Left ventricle myocardium inferior (tissue), 1 donor: ENCODE results near the gene ST7. TPM values are rescaled to one million over a fixed set of nuclear protein-coding genes. Genes with fewer than 3 reads are reported as not detected.

Experiments
- DNase-seq: peaks from one replicate; pipeline ENCODE4 v3.0.0-alpha.2; 2020
- H3K27ac ChIP-seq: fragments of 200-600 bp; replicated peaks from 2 replicates; pipeline ENCODE4 v1.8.0; 2021
- H3K27me3 ChIP-seq: fragments of 200-600 bp; 2 replicates; pipeline ENCODE4 v1.8.0; 2021; ENCODE audit warnings: low read depth
- H3K36me3 ChIP-seq: fragments of 200-600 bp; 2 replicates; pipeline ENCODE4 v1.8.0; 2021
- H3K4me1 ChIP-seq: fragments of 200-600 bp; 2 replicates; pipeline ENCODE4 v1.8.0; 2021
- H3K4me3 ChIP-seq: fragments of 200-600 bp; 2 replicates; pipeline ENCODE4 v1.8.0; 2021; ENCODE audit warnings: mild to moderate bottlenecking, moderate library complexity
- H3K9me3 ChIP-seq: fragments of 200-600 bp; replicated peaks from 2 replicates; pipeline ENCODE4 v1.8.0; 2021
- CTCF ChIP-seq: fragments of 200-600 bp; IDR thresholded peaks from 2 replicates; pipeline ENCODE4 v1.8.0; 2021; ENCODE audit warnings: antibody characterized with exemption, mild to moderate bottlenecking, borderline replicate concordance
- intact Hi-C: fragments of 100-400 bp; cut with micrococcal nuclease; formaldehyde crosslinking; loops from one replicate; pipeline ENCODE4 v1.11.0; 2022
- total RNA-seq: library from RNA; stranded (reverse); fragmentation: NEBNext Ultra II Directional; extraction: Animal tissue kit (Norgen Biotek cat#: 25700); gene quantifications from one replicate; pipeline ENCODE4 v1.2.1, GENCODE V29; 2021
- donor health status: DM: no; HTN: yes; CAD: no; lungs with severe emphysema.

Gene ST7
- total RNA-seq, 1 donor from 2014 or later, result 28.5 TPM

- peak; percentile 24 for DNase-seq
- H3K36me3 ChIP-seq, result peaks cover 29% of the 10 kb centered on the region
- H3K27ac ChIP-seq, result no peak overlapping the region
- H3K27me3 ChIP-seq, result no peaks in the 10 kb centered on the region
- no peaks in the 10 kb centered on the region for H3K9me3 ChIP-seq
- no peak overlapping the region for H3K4me3 ChIP-seq
- intact Hi-C loops, result no loop called here
- H3K4me1 ChIP-seq, result no peaks in the 10 kb centered on the region
- peak; percentile 87 for TF ChIP-seq CTCF
Measured at GRCh38 chr7:117212969-117213877, 259.9 kb downstream of the ST7 start.

- no peak for TF ChIP-seq CTCF
- no peaks in the 10 kb centered on the region for H3K4me1 ChIP-seq
- H3K4me3 ChIP-seq, result no peak overlapping the region
- no peak for DNase-seq
- H3K9me3 ChIP-seq, result no peaks in the 10 kb centered on the region
- H3K36me3 ChIP-seq, result peaks cover 30% of the 10 kb centered on the region
- H3K27ac ChIP-seq, result no peak overlapping the region
- H3K27me3 ChIP-seq, result no peaks in the 10 kb centered on the region
- intact Hi-C loops, result no loop called here
Measured at GRCh38 chr7:117216010-117216409, 262.7 kb downstream of the ST7 start.

- H3K27me3 ChIP-seq, result no peaks in the 10 kb centered on the region
- intact Hi-C loops, result no loop called here
Measured at GRCh38 chr7:117216436-117217069, 263.3 kb downstream of the ST7 start.

GRCh38 chr7:117217106-117218035 lies 264.1 kb downstream of the ST7 start:
- Histone ChIP-seq H3K9me3 (no peaks in the 10 kb centered on the region), H3K36me3 (peaks cover 37% of the 10 kb centered on the region), H3K4me3 (no peak overlapping the region), H3K4me1 (no peaks in the 10 kb centered on the region), H3K27ac (no peak overlapping the region), H3K27me3 (no peaks in the 10 kb centered on the region)
- no peak for TF ChIP-seq CTCF
- intact Hi-C loops, result no loop called here
- DNase-seq, result no peak

More at GRCh38 chr7:117216436-117217069, 263.3 kb downstream of the ST7 start:
- Histone ChIP-seq H3K9me3 (no peaks in the 10 kb centered on the region), H3K27ac (no peak overlapping the region), H3K4me3 (no peak overlapping the region), H3K36me3 (peaks cover 30% of the 10 kb centered on the region), H3K4me1 (no peaks in the 10 kb centered on the region)
- no peak for TF ChIP-seq CTCF
- no peak for DNase-seq

- H3K9me3 ChIP-seq, result no peaks in the 10 kb centered on the region
- no peak for TF ChIP-seq CTCF
- intact Hi-C loops, result no loop called here
- no peaks in the 10 kb centered on the region for H3K27me3 ChIP-seq
- H3K4me1 ChIP-seq, result no peaks in the 10 kb centered on the region
- H3K36me3 ChIP-seq, result peaks cover 50% of the 10 kb centered on the region
- H3K27ac ChIP-seq, result no peak overlapping the region
- no peak for DNase-seq
- H3K4me3 ChIP-seq, result no peak overlapping the region
Measured at GRCh38 chr7:117218700-117219099, 265.4 kb downstream of the ST7 start.
